ENCODE measurements around the gene PID1.

PID1 gene

GRCh38 chr2:229270551-229271410, at the start of gene PID1:
TSS of gene PID1 (minus strand) at chr2:229271287. CDS start at chr2:229271043, 244 bp downstream.
- no peak for DNase-seq

GRCh38 chr2:229319558-229319957, 48.5 kb upstream of the PID1 start:
- DNase-seq: no peak

GRCh38 chr2:229314117-229314516, 43.0 kb upstream of the PID1 start:
- no peak for DNase-seq

GRCh38 chr2:229313591-229313990, 42.5 kb upstream of the PID1 start:
- no peak for DNase-seq

- no peak for DNase-seq
These were observed 30.1 kb upstream of the PID1 start for GRCh38 chr2:229301237-229301636.

GRCh38 chr2:229300790-229301189, 29.7 kb upstream of the PID1 start:
- DNase-seq: no peak

- DNase-seq: no peak
These were observed 29.3 kb upstream of the PID1 start for GRCh38 chr2:229300371-229300770.

GRCh38 chr2:229297247-229297646, 26.2 kb upstream of the PID1 start:
- no peak for DNase-seq

- DNase-seq: no peak
These were observed 25.4 kb upstream of the PID1 start for GRCh38 chr2:229296536-229296935.

GRCh38 chr2:229296016-229296415, 24.9 kb upstream of the PID1 start:
- no peak for DNase-seq

GRCh38 chr2:229287823-229288222, 16.7 kb upstream of the PID1 start:
- DNase-seq: no peak

- DNase-seq: no peak
These were observed 11.9 kb upstream of the PID1 start for GRCh38 chr2:229282758-229283546.

GRCh38 chr2:229279516-229279915, 8.4 kb upstream of the PID1 start:
- DNase-seq: no peak

- DNase-seq: no peak
These were observed 4.4 kb upstream of the PID1 start for GRCh38 chr2:229275506-229275905.

- no peak for DNase-seq
These were observed 2.7 kb upstream of the PID1 start for GRCh38 chr2:229273723-229274338.

GRCh38 chr2:229273006-229273722, 2.1 kb upstream of the PID1 start:
- DNase-seq: no peak

GRCh38 chr2:229269941-229270340, 1.1 kb downstream of the PID1 start:
- no peak for DNase-seq

- no peak for DNase-seq
These were observed 1.9 kb downstream of the PID1 start for GRCh38 chr2:229269146-229269545.

GRCh38 chr2:229268626-229269025, 2.5 kb downstream of the PID1 start:
- DNase-seq: no peak

GRCh38 chr2:229267080-229267479, 4.0 kb downstream of the PID1 start:
- DNase-seq: no peak

GRCh38 chr2:229265727-229266126, 5.4 kb downstream of the PID1 start:
- DNase-seq: no peak

GRCh38 chr2:229261599-229261998, 9.5 kb downstream of the PID1 start:
- DNase-seq: no peak

- no peak for DNase-seq
These were observed 10.0 kb downstream of the PID1 start for GRCh38 chr2:229261076-229261475.
